Upper lobe of left lung (tissue), 4 donors: ENCODE data around the gene UPP2.

Experiments used
- POLR2A ChIP-seq, 4 donors: fragments of 450-650 bp; IDR thresholded peaks; one replicate each; pipeline ENCODE4 v1.5.1; 2016 to 2017; ENCODE audit warnings: antibody characterized with exemption in 4 of 4, mild to moderate bottlenecking in 2 of 4
- TF ChIP-seq, protein P1 (sequence below), 6 experiments: fragments of 450-650 bp in 4 of 6; fragments of 200-600 bp in 2 of 6; sonication (generic) in 2 of 6; IDR thresholded peaks; one replicate each; pipeline ENCODE4 v1.5.1; 2016 to 2019; ENCODE audit warnings: antibody characterized with exemption in 6 of 6

GRCh38 chr2:158138255-158138654, 36.6 kb downstream of the UPP2 start:
- TF ChIP-seq, protein P1, sequence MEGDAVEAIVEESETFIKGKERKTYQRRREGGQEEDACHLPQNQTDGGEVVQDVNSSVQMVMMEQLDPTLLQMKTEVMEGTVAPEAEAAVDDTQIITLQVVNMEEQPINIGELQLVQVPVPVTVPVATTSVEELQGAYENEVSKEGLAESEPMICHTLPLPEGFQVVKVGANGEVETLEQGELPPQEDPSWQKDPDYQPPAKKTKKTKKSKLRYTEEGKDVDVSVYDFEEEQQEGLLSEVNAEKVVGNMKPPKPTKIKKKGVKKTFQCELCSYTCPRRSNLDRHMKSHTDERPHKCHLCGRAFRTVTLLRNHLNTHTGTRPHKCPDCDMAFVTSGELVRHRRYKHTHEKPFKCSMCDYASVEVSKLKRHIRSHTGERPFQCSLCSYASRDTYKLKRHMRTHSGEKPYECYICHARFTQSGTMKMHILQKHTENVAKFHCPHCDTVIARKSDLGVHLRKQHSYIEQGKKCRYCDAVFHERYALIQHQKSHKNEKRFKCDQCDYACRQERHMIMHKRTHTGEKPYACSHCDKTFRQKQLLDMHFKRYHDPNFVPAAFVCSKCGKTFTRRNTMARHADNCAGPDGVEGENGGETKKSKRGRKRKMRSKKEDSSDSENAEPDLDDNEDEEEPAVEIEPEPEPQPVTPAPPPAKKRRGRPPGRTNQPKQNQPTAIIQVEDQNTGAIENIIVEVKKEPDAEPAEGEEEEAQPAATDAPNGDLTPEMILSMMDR (IDR thresholded peaks at IDR 0.05), result no peak
- no peak for TF ChIP-seq POLR2A (IDR thresholded peaks at IDR 0.05)
